Adipocyte (in vitro differentiated cells): ENCODE data around the gene SHE.
A peak's percentile ranks its signal among the peaks of the same experiment; 100 is the strongest.
"Not testable (repeated sequence)": the region's sequence is repeated elsewhere in the genome, so short reads cannot be mapped to it uniquely, and the experiment has no call there.

Source experiments
- DNase-seq: peaks from one replicate; pipeline ENCODE4 v3.0.0-alpha.2; 2015; ENCODE audit warnings: low read depth
- H3K27me3 ChIP-seq: replicated peaks from 2 replicates; pipeline ENCODE4 v1.7.0; 2013; ENCODE audit warnings: mild to moderate bottlenecking, low read length, moderate library complexity; ENCODE audit not compliant: control insufficient read depth, insufficient read depth
- H3K36me3 ChIP-seq: 2 replicates; pipeline ENCODE4 v1.7.0; 2013; ENCODE audit warnings: low read length, mild to moderate bottlenecking, moderate library complexity; ENCODE audit not compliant: control insufficient read depth, insufficient read depth, severe bottlenecking
- H3K4me1 ChIP-seq: 2 replicates; pipeline ENCODE4 v1.7.0; 2013; ENCODE audit warnings: mild to moderate bottlenecking, low read length, moderate library complexity; ENCODE audit not compliant: control insufficient read depth, insufficient read depth
- H3K4me3 ChIP-seq: 2 replicates; pipeline ENCODE4 v1.7.0; 2013; ENCODE audit warnings: mild to moderate bottlenecking, low read length, moderate library complexity
- H3K9ac ChIP-seq: 2 replicates; pipeline ENCODE4 v1.7.0; 2013; ENCODE audit warnings: mild to moderate bottlenecking, low read length, moderate library complexity
- H3K9me3 ChIP-seq: 2 replicates; pipeline ENCODE4 v1.7.0; 2013; ENCODE audit warnings: mild to moderate bottlenecking, low read length, moderate library complexity; ENCODE audit not compliant: control insufficient read depth

SHE gene

DNA sequence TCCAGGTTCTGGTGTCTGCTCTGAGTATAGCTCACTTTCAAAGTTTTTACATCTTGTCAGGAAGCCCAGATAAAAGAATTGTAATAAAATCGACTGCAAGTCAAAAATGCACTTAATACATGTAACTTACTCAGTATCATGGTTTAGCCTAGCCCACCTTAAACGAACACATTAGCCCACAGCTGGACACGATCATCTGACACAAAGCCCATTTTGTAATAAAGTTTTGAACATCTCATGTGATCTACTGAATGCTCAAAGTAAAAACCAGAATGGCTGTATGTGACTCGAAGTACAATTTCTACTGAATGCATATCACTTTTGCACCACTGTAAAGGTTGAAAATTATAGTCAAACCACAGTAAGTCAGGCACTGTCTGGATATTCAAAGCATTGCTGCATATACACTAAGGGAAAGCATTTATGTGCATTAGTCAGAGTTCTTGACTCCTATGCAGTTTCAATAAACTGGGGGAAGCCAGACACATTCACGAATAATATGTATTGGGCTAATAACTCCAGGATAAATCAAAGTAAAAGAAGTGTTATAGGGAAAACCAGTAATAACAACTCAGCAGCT, 12.4 kb downstream of the SHE start:
- Histone ChIP-seq H3K4me1 (peaks cover 6% of the 10 kb centered on the region), H3K9ac (no peak overlapping the region), H3K4me3 (no peak overlapping the region), H3K36me3 (no peaks in the 10 kb centered on the region), H3K9me3 (no peaks in the 10 kb centered on the region), H3K27me3 (peaks cover 36% of the 10 kb centered on the region)
- no peak for DNase-seq

- peaks cover 6% of the 10 kb centered on the region for H3K4me1 ChIP-seq
- H3K36me3 ChIP-seq = no peaks in the 10 kb centered on the region
- no peak for DNase-seq
- no peak overlapping the region for H3K4me3 ChIP-seq
- peaks cover 36% of the 10 kb centered on the region for H3K27me3 ChIP-seq
- H3K9ac ChIP-seq = no peak overlapping the region
- H3K9me3 ChIP-seq = no peaks in the 10 kb centered on the region
Observed at GRCh38 chr1:154488922-154489321, 13.3 kb downstream of the SHE start.

DNA sequence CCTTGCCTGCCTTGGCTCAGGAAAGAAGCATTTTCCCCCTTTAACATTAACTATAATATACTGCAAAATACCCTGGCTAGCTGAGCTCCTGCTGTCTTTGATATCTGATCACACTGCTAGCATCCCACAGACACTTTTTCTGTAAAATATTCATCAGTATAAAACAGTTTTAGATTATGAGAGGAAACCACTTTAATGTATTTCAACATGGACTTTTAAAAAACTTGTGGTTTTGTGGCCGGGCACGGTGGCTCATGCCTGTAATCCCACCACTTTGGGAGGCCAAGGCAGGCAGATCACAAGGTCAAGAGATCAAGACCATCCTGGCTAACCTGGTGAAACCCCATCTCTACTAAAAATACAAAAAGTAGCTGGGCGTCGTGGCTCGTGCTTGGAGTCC, 15.5 kb downstream of the SHE start:
- not testable (repeated sequence) for H3K9me3 ChIP-seq, H3K4me1 ChIP-seq, H3K9ac ChIP-seq, H3K36me3 ChIP-seq, DNase-seq, H3K4me3 ChIP-seq
- peaks cover 29% of the 10 kb centered on the region for H3K27me3 ChIP-seq

GRCh38 chr1:154485910-154486496, 16.2 kb downstream of the SHE start:
- peaks cover 6% of the 10 kb centered on the region for H3K4me1 ChIP-seq
- no peaks in the 10 kb centered on the region for H3K36me3 ChIP-seq
- H3K9me3 ChIP-seq = no peaks in the 10 kb centered on the region
- no peak for DNase-seq
- H3K27me3 ChIP-seq = peaks cover 21% of the 10 kb centered on the region
- H3K4me3 ChIP-seq = no peak overlapping the region
- H3K9ac ChIP-seq = no peak overlapping the region

GRCh38 chr1:154485106-154485505, 17.1 kb downstream of the SHE start:
- peaks cover 12% of the 10 kb centered on the region for H3K27me3 ChIP-seq
- H3K4me3 ChIP-seq = no peak overlapping the region
- H3K9ac ChIP-seq = no peak overlapping the region
- peak; percentile 13 for DNase-seq
- H3K9me3 ChIP-seq = no peaks in the 10 kb centered on the region
- H3K4me1 ChIP-seq = peaks cover 6% of the 10 kb centered on the region
- no peaks in the 10 kb centered on the region for H3K36me3 ChIP-seq

GRCh38 chr1:154483941-154484803, 18.0 kb downstream of the SHE start:
- Histone ChIP-seq H3K4me1 (peaks cover 6% of the 10 kb centered on the region), H3K27me3 (peaks cover 4% of the 10 kb centered on the region), H3K9ac (no peak overlapping the region), H3K9me3 (no peaks in the 10 kb centered on the region), H3K36me3 (no peaks in the 10 kb centered on the region), H3K4me3 (no peak overlapping the region)
- DNase-seq = peak; percentile 65

DNA sequence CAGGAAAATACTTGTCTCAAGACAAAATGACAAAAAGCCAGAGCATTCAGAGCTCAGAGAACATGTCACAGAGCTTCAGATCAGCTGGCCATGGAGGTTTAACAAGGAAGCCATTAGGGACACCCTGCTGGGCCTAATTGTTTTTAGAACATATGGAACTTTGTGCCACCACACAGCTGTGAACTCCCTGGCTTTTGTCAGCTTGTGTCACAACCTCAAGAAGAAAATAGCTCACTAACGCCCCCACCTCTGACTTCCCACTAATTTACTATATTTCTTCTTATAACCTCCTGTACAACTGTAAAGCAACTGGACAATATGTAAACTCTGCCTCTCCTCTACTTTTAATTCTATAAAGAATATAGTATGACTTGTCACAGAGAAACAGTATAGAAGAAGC, 21.2 kb downstream of the SHE start:
- Histone ChIP-seq H3K27me3 (no peaks in the 10 kb centered on the region), H3K9me3 (no peaks in the 10 kb centered on the region), H3K36me3 (no peaks in the 10 kb centered on the region), H3K4me3 (no peak overlapping the region), H3K9ac (no peak overlapping the region), H3K4me1 (peaks cover 6% of the 10 kb centered on the region)
- DNase-seq = no peak

DNA sequence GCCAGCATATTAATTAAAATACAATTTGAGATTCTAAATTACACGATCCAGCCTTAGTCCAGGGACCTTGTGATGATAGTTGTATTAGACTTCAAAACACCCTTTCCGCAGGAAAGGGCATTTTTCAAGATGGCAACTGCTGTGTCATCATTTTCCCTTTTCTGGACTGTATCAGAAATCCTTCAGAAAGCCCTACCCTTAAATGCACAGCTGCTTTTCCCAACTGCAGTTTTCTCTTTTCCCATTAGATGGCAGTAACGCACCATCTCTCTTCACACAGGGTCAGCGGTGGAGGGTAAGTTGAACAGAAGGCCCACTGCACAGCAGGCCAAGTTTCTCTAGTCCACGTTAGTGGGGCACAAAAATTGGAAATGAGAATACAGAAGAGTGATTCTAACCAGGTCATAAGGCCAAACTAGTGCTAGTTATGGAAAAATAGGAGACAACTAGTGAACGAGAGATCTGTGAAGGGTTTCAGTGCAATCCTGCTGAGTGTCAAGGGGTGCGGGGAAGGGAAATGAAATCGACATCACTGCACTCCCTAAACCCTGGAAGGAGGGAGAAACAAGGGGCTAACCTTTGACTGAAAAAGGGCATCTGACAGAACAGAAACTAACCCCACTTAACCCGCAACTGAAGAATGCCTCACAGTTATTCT, 22.3 kb downstream of the SHE start:
- Histone ChIP-seq H3K9ac (peak overlapping the region; percentile 48), H3K4me1 (peaks cover 2% of the 10 kb centered on the region), H3K4me3 (no peak overlapping the region), H3K9me3 (no peaks in the 10 kb centered on the region), H3K36me3 (no peaks in the 10 kb centered on the region), H3K27me3 (no peaks in the 10 kb centered on the region)
- peak; percentile 92 for DNase-seq

- H3K36me3 ChIP-seq = no peaks in the 10 kb centered on the region
- no peak overlapping the region for H3K9ac ChIP-seq
- H3K4me3 ChIP-seq = no peak overlapping the region
- H3K27me3 ChIP-seq = no peaks in the 10 kb centered on the region
- H3K4me1 ChIP-seq = peaks cover 6% of the 10 kb centered on the region
- peak; percentile 16 for DNase-seq
- no peaks in the 10 kb centered on the region for H3K9me3 ChIP-seq
Observed at GRCh38 chr1:154478639-154479038, 23.6 kb downstream of the SHE start.

GRCh38 chr1:154478013-154478412, 24.2 kb downstream of the SHE start:
- Histone ChIP-seq H3K4me1 (peaks cover 6% of the 10 kb centered on the region), H3K27me3 (no peaks in the 10 kb centered on the region), H3K4me3 (no peak overlapping the region), H3K9me3 (no peaks in the 10 kb centered on the region), H3K9ac (no peak overlapping the region), H3K36me3 (no peaks in the 10 kb centered on the region)
- no peak for DNase-seq

GRCh38 chr1:154476791-154477190, 25.4 kb downstream of the SHE start:
- H3K9me3 ChIP-seq = no peaks in the 10 kb centered on the region
- H3K9ac ChIP-seq = no peak overlapping the region
- H3K27me3 ChIP-seq = no peaks in the 10 kb centered on the region
- no peak for DNase-seq
- H3K4me1 ChIP-seq = peaks cover 6% of the 10 kb centered on the region
- H3K4me3 ChIP-seq = no peak overlapping the region
- H3K36me3 ChIP-seq = no peaks in the 10 kb centered on the region
